Rectal smooth muscle tissue (tissue), 1 donor: Measurements from ENCODE around the gene DIPK1C.

Experiments used
- H3K27ac ChIP-seq: one replicate; pipeline ENCODE4 v1.7.0; 2013; ENCODE audit warnings: low read depth, low read length, inconsistent platforms
- H3K27me3 ChIP-seq: one replicate; pipeline ENCODE4 v1.7.0; 2013; ENCODE audit warnings: low read length; ENCODE audit not compliant: control insufficient read depth, insufficient read depth
- H3K36me3 ChIP-seq: one replicate; pipeline ENCODE4 v1.7.0; 2013; ENCODE audit warnings: low read length; ENCODE audit not compliant: control insufficient read depth, insufficient read depth
- H3K4me1 ChIP-seq: one replicate; pipeline ENCODE4 v1.7.0; 2013; ENCODE audit warnings: low read length; ENCODE audit not compliant: control insufficient read depth, insufficient read depth
- H3K4me3 ChIP-seq: one replicate; pipeline ENCODE4 v1.7.0; 2013; ENCODE audit warnings: low read length
- H3K9ac ChIP-seq: one replicate; pipeline ENCODE4 v1.7.0; 2013; ENCODE audit warnings: low read length

DIPK1C gene

DNA sequence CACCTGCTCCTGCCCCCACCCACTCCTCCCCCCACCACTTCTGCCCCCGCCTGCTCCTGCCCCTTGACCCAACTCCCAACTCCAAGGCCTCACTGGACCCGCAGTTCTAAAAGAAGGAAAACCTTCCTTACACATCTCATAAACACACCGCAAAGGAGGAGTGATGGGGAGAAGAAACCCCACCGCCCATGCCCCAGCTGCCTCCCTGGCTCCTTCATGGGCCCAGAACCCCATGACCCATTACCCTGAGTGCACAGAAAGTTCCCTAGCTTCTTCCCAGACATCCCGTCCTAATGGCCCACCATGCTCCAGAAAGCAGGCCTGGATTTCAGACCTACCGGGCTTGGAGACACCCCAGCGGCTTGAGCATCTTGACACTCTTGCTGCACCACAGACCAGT, 21.2 kb upstream of the DIPK1C start:
- Histone ChIP-seq H3K36me3 (no peaks in the 10 kb centered on the region), H3K4me1 (no peaks in the 10 kb centered on the region), H3K4me3 (no peak overlapping the region), H3K27ac (no peak overlapping the region), H3K9ac (no peak overlapping the region), H3K27me3 (no peaks in the 10 kb centered on the region)

DNA sequence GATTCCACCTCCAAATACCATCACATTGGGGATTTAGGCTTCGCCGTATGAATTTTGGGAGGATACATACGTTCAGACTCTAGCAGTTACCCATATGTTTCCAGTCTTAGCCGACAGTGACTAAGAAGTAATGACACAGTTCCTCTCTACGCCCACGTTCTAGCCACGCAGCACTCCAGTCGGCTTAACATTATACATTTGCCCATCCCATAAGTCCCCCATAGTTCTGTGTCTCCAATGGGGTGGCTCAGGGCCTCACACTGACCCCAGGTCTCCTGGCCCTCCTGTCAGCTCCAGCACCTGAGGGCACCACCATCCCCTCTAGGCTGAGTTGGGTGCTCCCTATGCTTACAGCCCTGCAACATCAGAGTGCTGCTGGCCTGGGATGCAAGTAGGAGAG, 20.7 kb upstream of the DIPK1C start:
- Histone ChIP-seq H3K4me1 (no peaks in the 10 kb centered on the region), H3K9ac (no peak overlapping the region)

GRCh38 chr18:74476140-74476539, 19.0 kb upstream of the DIPK1C start:
- Histone ChIP-seq H3K9ac (no peak overlapping the region), H3K36me3 (no peaks in the 10 kb centered on the region), H3K27me3 (no peaks in the 10 kb centered on the region), H3K4me1 (no peaks in the 10 kb centered on the region), H3K27ac (no peak overlapping the region), H3K4me3 (no peak overlapping the region)

More for the DNA sequence above, 20.7 kb upstream of the DIPK1C start:
- Histone ChIP-seq H3K27ac (no peak overlapping the region), H3K36me3 (no peaks in the 10 kb centered on the region), H3K27me3 (no peaks in the 10 kb centered on the region), H3K4me3 (no peak overlapping the region)

GRCh38 chr18:74473976-74474640, 17.0 kb upstream of the DIPK1C start:
- Histone ChIP-seq H3K27me3 (no peaks in the 10 kb centered on the region), H3K27ac (no peak overlapping the region), H3K4me1 (no peaks in the 10 kb centered on the region), H3K36me3 (no peaks in the 10 kb centered on the region), H3K9ac (no peak overlapping the region), H3K4me3 (no peak overlapping the region)

GRCh38 chr18:74472312-74472711, 15.2 kb upstream of the DIPK1C start:
- H3K4me3 ChIP-seq = no peak overlapping the region
- no peaks in the 10 kb centered on the region for H3K27me3 ChIP-seq
- no peak overlapping the region for H3K9ac ChIP-seq
- H3K36me3 ChIP-seq = no peaks in the 10 kb centered on the region
- H3K4me1 ChIP-seq = peaks cover 10% of the 10 kb centered on the region
- H3K27ac ChIP-seq = no peak overlapping the region

- H3K27ac ChIP-seq = peak overlapping the region; percentile 47
- no peak overlapping the region for H3K9ac ChIP-seq
- peaks cover 10% of the 10 kb centered on the region for H3K4me1 ChIP-seq
- H3K27me3 ChIP-seq = no peaks in the 10 kb centered on the region
- no peaks in the 10 kb centered on the region for H3K36me3 ChIP-seq
- H3K4me3 ChIP-seq = no peak overlapping the region
Measured at GRCh38 chr18:74468547-74469061, 11.5 kb upstream of the DIPK1C start.

DNA sequence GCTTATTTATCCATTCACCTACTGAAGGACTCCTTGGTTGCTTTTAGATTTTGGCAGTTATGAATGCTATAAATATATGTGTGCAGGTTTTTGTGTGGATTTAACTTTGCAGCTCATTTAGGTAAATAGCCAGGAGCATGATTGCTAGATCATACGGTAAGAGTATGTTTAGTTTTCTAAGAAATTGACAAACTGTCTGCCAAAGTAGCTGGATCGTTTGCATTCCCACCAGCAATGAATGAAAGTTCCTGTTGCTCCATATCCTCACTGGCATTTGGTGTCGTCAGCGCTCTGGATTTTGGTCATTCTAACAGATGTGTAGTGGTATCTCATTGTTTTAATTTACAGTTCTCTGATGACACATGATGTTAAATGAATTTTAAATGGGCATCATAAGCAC, 8.7 kb upstream of the DIPK1C start:
- Histone ChIP-seq H3K27ac (no peak overlapping the region), H3K9ac (no peak overlapping the region), H3K36me3 (no peaks in the 10 kb centered on the region), H3K4me3 (no peak overlapping the region), H3K27me3 (no peaks in the 10 kb centered on the region), H3K4me1 (peaks cover 10% of the 10 kb centered on the region)

DNA sequence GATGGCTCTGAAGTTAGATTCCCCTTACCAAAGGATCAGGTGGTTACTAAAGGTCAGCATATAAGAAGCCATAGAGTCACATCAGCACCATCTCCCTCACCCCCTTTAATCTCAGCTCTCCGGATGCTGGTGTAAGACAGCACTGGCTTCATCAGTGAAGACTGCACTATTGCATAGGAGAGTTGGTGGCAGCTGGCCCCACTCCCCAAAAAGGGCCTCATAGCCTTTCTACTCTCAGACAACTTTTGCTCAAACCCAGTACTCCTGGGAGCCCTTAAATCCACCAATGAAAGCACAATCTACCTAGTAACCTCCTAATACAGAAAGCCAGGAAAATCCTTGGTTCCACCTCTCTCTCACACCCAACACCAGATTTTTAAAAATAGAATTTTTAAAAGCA, 6.9 kb upstream of the DIPK1C start:
- no peak overlapping the region for H3K9ac ChIP-seq
- no peaks in the 10 kb centered on the region for H3K27me3 ChIP-seq
- peaks cover 9% of the 10 kb centered on the region for H3K4me1 ChIP-seq
- no peak overlapping the region for H3K4me3 ChIP-seq
- H3K27ac ChIP-seq = no peak overlapping the region
- no peaks in the 10 kb centered on the region for H3K36me3 ChIP-seq

DNA sequence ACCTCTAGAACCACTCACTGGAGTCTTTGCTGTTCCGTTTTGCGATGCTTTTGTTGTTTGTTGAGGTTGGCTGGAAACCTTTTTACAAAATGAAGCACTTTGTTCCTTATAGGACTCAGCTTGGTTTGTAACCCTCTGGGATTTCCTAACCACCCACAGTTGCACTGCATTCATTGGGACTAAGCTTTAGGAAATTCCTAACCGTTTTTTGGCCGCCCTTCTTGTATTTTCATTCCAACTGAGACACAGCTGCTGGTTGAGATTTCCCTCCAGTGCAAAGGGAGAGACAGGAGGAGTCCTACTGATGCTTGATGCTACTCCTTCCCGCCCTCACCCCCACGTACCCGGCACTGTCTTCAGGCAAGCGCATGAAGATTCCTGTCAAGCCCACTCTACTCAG, 6.1 kb upstream of the DIPK1C start:
- Histone ChIP-seq H3K36me3 (no peaks in the 10 kb centered on the region), H3K9ac (no peak overlapping the region), H3K4me3 (no peak overlapping the region), H3K27me3 (peaks cover under 1% of the 10 kb centered on the region), H3K27ac (no peak overlapping the region), H3K4me1 (peaks cover 2% of the 10 kb centered on the region)

DNA sequence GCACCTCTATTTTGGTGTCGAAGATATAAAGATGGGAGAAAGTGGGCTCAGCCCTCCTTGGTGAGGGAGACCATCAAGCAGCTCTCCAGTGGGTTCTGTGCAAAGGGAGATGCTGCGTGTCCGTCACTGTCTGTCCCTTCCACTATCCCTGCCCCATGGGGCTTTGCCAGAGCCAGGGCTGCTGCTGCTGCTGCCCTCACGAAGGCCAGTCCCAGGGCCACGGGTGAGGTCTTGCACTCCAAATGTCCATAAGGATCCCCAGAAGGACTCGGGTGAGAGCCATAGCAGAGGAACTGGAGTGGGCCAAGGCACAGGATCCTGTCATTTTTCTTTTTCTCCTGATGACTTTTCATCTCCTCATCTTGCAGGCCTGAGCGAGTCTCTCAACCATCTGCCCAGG, 3.7 kb upstream of the DIPK1C start:
- H3K27me3 ChIP-seq = peaks cover 16% of the 10 kb centered on the region
- no peaks in the 10 kb centered on the region for H3K36me3 ChIP-seq
- no peak overlapping the region for H3K27ac ChIP-seq
- no peak overlapping the region for H3K4me3 ChIP-seq
- peaks cover 6% of the 10 kb centered on the region for H3K4me1 ChIP-seq
- H3K9ac ChIP-seq = no peak overlapping the region

GRCh38 chr18:74459889-74460288, 2.8 kb upstream of the DIPK1C start:
- Histone ChIP-seq H3K4me1 (peaks cover 6% of the 10 kb centered on the region), H3K4me3 (no peak overlapping the region), H3K36me3 (no peaks in the 10 kb centered on the region), H3K27me3 (peaks cover 16% of the 10 kb centered on the region), H3K27ac (no peak overlapping the region), H3K9ac (no peak overlapping the region)

- peaks cover 16% of the 10 kb centered on the region for H3K27me3 ChIP-seq
- peaks cover 6% of the 10 kb centered on the region for H3K4me1 ChIP-seq
- H3K27ac ChIP-seq = no peak overlapping the region
- H3K4me3 ChIP-seq = no peak overlapping the region
- no peaks in the 10 kb centered on the region for H3K36me3 ChIP-seq
- H3K9ac ChIP-seq = no peak overlapping the region
Measured at GRCh38 chr18:74457725-74458421, 765 bp upstream of the DIPK1C start.
